Activated CD4-positive, alpha-beta T cell treated with anti-CD3 and anti-CD28 coated beads, Interleukin-2, amount 50 U/mL, for 16 hours (primary cell): ENCODE results near the gene DLG2.

Source experiments
- DNase-seq: peaks from one replicate; pipeline ENCODE4 v3.0.0-alpha.2; 2020

The DLG2 gene

GRCh38 chr11:84234462-84235202 lies 1392.5 kb downstream of the DLG2 start:
- no peak for DNase-seq

GRCh38 chr11:84234011-84234410 lies 1393.1 kb downstream of the DLG2 start:
- DNase-seq, result no peak

- no peak for DNase-seq
Measured at GRCh38 chr11:84232511-84232910, 1394.6 kb downstream of the DLG2 start.

GRCh38 chr11:84230402-84230801 lies 1396.7 kb downstream of the DLG2 start:
- no peak for DNase-seq

- DNase-seq, result no peak
Measured at GRCh38 chr11:84227970-84228665, 1399.0 kb downstream of the DLG2 start.

GRCh38 chr11:84224042-84224441 lies 1403.1 kb downstream of the DLG2 start:
- DNase-seq, result no peak

- DNase-seq, result no peak
Measured at GRCh38 chr11:84218318-84218717, 1408.8 kb downstream of the DLG2 start.

GRCh38 chr11:84215672-84216071 lies 1411.5 kb downstream of the DLG2 start:
- DNase-seq, result no peak

- no peak for DNase-seq
Measured at GRCh38 chr11:84214557-84214956, 1412.6 kb downstream of the DLG2 start.

- DNase-seq, result no peak
Measured at GRCh38 chr11:84212468-84213390, 1414.4 kb downstream of the DLG2 start.

GRCh38 chr11:84211896-84212295 lies 1415.2 kb downstream of the DLG2 start:
- DNase-seq, result no peak

- DNase-seq, result no peak
Measured at GRCh38 chr11:84194696-84195095, 1432.4 kb downstream of the DLG2 start.

GRCh38 chr11:84193706-84194105 lies 1433.4 kb downstream of the DLG2 start:
- no peak for DNase-seq

- DNase-seq, result no peak
Measured at GRCh38 chr11:84188521-84188920, 1438.6 kb downstream of the DLG2 start.

GRCh38 chr11:84173078-84173477 lies 1454.1 kb downstream of the DLG2 start:
- DNase-seq, result no peak

- no peak for DNase-seq
Measured at GRCh38 chr11:84165139-84165538, 1462.0 kb downstream of the DLG2 start.

GRCh38 chr11:84164728-84165127 lies 1462.4 kb downstream of the DLG2 start:
- no peak for DNase-seq

- DNase-seq, result no peak
Measured at GRCh38 chr11:84163116-84163515, 1464.0 kb downstream of the DLG2 start.

GRCh38 chr11:84157639-84158038 lies 1469.5 kb downstream of the DLG2 start:
- DNase-seq, result no peak

GRCh38 chr11:84146826-84147225 lies 1480.3 kb downstream of the DLG2 start:
- no peak for DNase-seq

GRCh38 chr11:84145616-84146185 lies 1481.4 kb downstream of the DLG2 start:
- DNase-seq, result no peak

GRCh38 chr11:84144531-84144930 lies 1482.6 kb downstream of the DLG2 start:
- no peak for DNase-seq

GRCh38 chr11:84142411-84142810 lies 1484.7 kb downstream of the DLG2 start:
- DNase-seq, result no peak
